Mesothelial cell of epicardium (in vitro differentiated cells): ENCODE data around the gene POLR3K. TPM values are rescaled to one million over a fixed set of nuclear protein-coding genes. Genes with fewer than 3 reads are reported as not detected.

Experiments
- DNase-seq, 2 experiments: peaks; one replicate each; pipeline ENCODE4 v3.0.0; 2021; ENCODE audit warnings: low spot score in 2 of 2; ENCODE audit not compliant: unreplicated experiment in 2 of 2
- H3K27ac Mint-ChIP-seq: 2 replicates; pipeline ENCODE4 v1.8.0; 2021; ENCODE audit warnings: mixed read lengths
- H3K27me3 Mint-ChIP-seq: 2 replicates; pipeline ENCODE4 v1.8.0; 2021; ENCODE audit warnings: low read depth, mixed read lengths
- H3K36me3 Mint-ChIP-seq: 2 replicates; pipeline ENCODE4 v1.8.0; 2021; ENCODE audit warnings: mixed read lengths
- H3K4me1 Mint-ChIP-seq: 2 replicates; pipeline ENCODE4 v1.8.0; 2021; ENCODE audit warnings: mixed read lengths
- H3K4me3 Mint-ChIP-seq: 2 replicates; pipeline ENCODE4 v1.8.0; 2021; ENCODE audit warnings: mild to moderate bottlenecking, moderate library complexity, mixed read lengths
- H3K9me3 Mint-ChIP-seq: 2 replicates; pipeline ENCODE4 v1.8.0; 2021; ENCODE audit warnings: mixed read lengths
- total RNA-seq: library from RNA; stranded (reverse); gene quantifications from 3 replicates; pipeline ENCODE4 v1.2.1, GENCODE V29; 2021
- TF ChIP-seq, protein P1 (sequence below): fragments of 200-600 bp; sonication (generic); IDR thresholded peaks from one replicate; pipeline ENCODE4 v1.5.0; 2021; ENCODE audit warnings: antibody characterized with exemption; ENCODE audit not compliant: unreplicated experiment

POLR3K gene
- total RNA-seq, 1 donor from 2014 or later, result 9.1 TPM

DNA sequence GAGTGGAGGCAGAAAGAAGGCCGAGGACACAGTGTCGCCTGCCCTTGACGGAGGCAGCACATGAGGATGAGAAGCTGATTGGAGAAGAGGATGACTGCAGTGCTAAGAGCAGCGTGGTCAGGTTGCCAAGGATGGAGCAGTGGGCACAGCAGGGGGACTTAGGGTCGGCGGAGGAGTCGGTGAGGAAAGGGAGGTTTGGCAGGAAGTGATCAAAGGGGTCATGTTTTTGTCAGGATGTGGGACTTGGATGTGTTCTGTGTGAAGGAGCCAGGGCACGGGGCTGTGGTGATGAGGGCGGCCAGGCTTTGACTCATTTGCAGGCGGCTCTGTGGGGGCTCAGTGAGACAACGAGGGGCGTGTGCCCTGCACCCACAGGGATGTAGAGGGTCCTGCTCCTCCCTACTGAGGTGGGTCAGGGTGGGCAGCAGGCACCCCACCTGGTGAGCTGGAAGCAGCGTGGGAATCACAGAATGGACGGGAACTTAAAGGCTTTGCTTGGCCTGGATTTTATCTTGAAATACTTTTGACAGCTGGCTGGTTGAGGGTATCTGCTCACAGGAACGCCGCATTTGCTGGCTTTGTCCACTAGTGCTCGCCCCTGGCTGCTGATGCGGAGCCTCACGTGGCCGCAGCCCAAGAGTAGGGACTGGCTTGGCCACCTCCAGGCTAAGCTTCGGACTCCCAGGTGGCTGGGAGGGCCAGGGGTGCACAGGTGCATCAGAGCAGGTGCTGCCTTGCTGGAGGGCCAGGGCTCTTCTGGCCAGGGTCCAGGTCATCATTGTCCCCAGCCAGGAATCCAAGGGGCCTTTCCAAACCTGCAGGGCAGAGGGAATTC is 30.6 kb upstream of the POLR3K start:
- Mint-ChIP-seq H3K9me3 (no peaks in the 10 kb centered on the region), H3K27me3 (no peaks in the 10 kb centered on the region), H3K4me1 (no peaks in the 10 kb centered on the region), H3K27ac (no peak overlapping the region), H3K36me3 (peaks cover 11% of the 10 kb centered on the region), H3K4me3 (no peak overlapping the region)
- TF ChIP-seq, protein P1, sequence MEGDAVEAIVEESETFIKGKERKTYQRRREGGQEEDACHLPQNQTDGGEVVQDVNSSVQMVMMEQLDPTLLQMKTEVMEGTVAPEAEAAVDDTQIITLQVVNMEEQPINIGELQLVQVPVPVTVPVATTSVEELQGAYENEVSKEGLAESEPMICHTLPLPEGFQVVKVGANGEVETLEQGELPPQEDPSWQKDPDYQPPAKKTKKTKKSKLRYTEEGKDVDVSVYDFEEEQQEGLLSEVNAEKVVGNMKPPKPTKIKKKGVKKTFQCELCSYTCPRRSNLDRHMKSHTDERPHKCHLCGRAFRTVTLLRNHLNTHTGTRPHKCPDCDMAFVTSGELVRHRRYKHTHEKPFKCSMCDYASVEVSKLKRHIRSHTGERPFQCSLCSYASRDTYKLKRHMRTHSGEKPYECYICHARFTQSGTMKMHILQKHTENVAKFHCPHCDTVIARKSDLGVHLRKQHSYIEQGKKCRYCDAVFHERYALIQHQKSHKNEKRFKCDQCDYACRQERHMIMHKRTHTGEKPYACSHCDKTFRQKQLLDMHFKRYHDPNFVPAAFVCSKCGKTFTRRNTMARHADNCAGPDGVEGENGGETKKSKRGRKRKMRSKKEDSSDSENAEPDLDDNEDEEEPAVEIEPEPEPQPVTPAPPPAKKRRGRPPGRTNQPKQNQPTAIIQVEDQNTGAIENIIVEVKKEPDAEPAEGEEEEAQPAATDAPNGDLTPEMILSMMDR, result no peak
- DNase-seq, result no peak

DNA sequence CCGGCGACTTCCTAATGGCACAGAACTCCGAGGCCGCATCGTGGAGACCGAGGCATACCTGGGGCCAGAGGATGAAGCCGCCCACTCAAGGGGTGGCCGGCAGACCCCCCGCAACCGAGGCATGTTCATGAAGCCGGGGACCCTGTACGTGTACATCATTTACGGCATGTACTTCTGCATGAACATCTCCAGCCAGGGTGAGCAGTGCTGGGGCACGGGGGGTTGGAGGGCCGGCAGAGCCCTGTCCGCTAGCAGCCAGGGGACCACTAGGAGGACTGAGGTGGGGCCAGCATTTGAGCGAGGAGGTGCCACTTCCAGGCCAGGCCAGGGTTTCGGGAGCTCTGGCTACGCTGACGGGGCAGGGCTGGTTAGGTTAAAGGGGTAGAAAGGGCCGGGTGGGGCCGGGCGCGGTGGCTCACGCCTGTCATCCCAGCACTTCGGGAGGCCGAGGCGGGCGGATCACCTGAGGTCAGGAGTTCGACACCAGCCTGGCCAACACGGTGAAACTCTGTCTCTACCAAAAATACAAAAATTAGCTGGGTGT is 29.7 kb upstream of the POLR3K start:
- DNase-seq, result no peak
- Mint-ChIP-seq H3K9me3 (no peaks in the 10 kb centered on the region), H3K36me3 (peaks cover 9% of the 10 kb centered on the region), H3K27me3 (no peaks in the 10 kb centered on the region), H3K4me1 (peaks cover 4% of the 10 kb centered on the region), H3K4me3 (no peak overlapping the region), H3K27ac (no peak overlapping the region)
- TF ChIP-seq, protein P1, result no peak

DNA sequence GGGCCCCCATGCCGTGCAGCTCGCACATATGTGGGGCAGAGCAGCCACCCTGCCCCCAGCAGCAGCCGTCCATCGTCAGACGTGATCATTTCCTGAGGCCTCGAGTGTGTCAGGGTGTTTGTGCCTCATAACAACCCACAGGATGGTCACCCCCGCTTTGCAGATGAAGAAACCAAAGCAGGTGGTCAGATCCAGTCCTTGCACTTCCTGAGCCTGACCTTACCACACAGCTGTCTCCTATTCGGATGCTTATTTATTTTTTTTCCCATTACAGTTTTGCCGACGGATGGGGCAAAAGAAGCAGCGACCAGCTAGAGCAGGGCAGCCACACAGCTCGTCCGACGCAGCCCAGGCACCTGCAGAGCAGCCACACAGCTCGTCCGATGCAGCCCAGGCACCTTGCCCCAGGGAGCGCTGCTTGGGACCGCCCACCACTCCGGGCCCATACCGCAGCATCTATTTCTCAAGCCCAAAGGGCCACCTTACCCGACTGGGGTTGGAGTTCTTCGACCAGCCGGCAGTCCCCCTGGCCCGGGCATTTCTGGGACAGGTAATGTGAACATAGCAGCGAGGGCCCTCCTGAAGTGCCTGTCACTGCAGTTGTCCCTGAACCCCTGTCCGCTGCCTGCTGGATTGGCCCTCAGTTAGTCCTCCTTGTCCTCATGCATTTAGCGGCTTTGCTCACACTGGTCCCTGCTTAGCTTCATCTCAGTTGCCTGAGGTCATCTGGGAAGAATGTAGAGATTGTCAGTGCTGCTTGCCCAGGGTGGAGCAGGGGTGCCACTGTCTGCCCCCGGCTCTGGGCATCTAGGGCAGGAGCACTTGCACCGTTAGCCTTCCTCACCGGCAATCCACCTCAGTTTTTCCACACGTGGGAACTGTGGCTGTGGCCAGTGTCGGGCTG is 26.0 kb upstream of the POLR3K start:
- TF ChIP-seq, protein P1, result no peak
- H3K4me3 Mint-ChIP-seq, result peak overlapping the region; percentile 83
- H3K27me3 Mint-ChIP-seq, result no peaks in the 10 kb centered on the region
- H3K36me3 Mint-ChIP-seq, result peaks cover 4% of the 10 kb centered on the region
- peaks cover 30% of the 10 kb centered on the region for H3K4me1 Mint-ChIP-seq
- no peak for DNase-seq
- H3K9me3 Mint-ChIP-seq, result no peaks in the 10 kb centered on the region
- H3K27ac Mint-ChIP-seq, result no peak overlapping the region

DNA sequence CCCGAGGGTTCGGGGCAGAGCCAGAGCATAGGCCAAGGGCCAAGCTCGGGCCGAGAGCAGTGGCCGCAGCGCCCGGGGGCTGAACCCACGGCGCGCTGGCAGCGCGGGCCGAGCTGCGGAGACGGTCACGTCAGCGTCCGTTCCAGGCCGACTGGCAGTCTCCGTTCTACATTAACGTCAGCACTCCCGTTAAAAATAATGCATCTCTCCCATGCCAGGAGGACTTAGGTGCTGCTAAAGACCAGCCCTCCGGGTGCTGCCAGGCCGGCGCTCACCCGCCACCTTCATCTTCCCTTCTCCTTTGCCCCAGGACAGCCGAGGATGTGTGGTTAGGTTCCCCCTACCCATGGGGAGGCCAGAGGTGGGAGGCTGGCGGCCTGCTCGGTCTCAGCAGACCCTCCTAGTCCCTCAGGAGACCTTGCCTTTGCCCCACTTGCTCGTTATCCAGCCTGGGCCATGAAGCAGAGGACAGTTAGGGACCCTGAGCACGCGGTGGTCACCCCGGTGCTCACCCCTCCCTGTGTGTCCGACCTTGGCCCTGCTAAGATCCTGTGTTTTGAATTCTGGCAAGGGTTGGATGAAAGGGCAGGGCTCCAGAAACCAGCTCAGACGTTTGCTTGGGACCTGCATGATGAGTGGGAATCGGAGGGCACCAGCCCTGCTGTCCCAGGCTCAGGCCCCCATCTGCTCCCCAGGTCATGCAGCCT is 25.2 kb upstream of the POLR3K start:
- H3K36me3 Mint-ChIP-seq, result no peaks in the 10 kb centered on the region
- DNase-seq, result peak in 1 of 2 experiments; percentile 49
- no peaks in the 10 kb centered on the region for H3K9me3 Mint-ChIP-seq
- peak overlapping the region; percentile 83 for H3K4me3 Mint-ChIP-seq
- peaks cover 37% of the 10 kb centered on the region for H3K4me1 Mint-ChIP-seq
- H3K27ac Mint-ChIP-seq, result peak overlapping the region; percentile 89
- TF ChIP-seq, protein P1, result no peak
- no peaks in the 10 kb centered on the region for H3K27me3 Mint-ChIP-seq

DNA sequence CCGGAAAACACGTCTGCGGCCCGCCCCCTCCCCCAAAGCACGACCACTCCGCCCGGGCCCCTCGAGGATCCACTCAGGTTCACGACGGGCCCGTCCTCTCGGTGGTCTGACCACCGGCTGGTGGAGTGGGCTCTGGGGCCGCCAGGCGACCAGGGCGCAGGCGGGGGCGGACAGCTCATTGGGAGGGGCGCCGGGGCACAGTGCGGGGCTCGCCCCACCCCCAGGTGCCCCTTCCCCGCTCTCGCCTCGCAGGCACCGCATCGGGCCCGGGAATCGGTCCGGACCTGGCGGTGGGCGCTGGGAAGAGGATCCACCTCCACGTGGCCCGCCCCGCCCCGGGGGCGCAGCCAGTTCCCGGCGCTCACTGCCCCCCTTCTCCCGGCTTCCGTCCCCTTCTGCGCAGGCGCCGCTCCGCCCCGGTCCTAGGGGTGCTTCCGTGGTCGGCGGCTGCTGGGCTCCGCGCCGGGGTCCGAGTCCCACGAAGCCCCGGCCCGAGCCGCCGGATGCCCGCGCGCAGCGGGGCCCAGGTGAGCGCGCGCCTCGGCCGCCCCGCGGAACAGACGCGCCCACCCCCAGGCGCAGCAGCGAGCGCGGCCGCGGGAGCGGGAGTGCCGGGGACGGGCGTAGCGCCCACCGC is 24.5 kb upstream of the POLR3K start, which contains the start of gene MPG:
TSS of gene MPG (plus strand) at position 419 of the 637 bp plus-strand sequence. CDS start at position 504, 85 bp downstream.
- DNase-seq, result peak; percentile 80 to 90
- peaks cover 39% of the 10 kb centered on the region for H3K4me1 Mint-ChIP-seq

More for the DNA sequence above, 24.5 kb upstream of the POLR3K start, which contains the start of gene MPG:
- Mint-ChIP-seq H3K4me3 (peak within 1 kb of the TSS; percentile 83), H3K9me3 (no peaks in the 10 kb centered on the region), H3K36me3 (no peaks in the 10 kb centered on the region), H3K27ac (peak within 1 kb of the TSS; percentile 96), H3K27me3 (no peaks in the 10 kb centered on the region)
- TF ChIP-seq, protein P1, result no peak
